HEK293 (cell line): ENCODE measurements around the gene BHLHE41.

Experiments
- EGR2 ChIP-seq: fragments of 450-650 bp; formaldehyde crosslinking; IDR thresholded peaks from 2 replicates; pipeline ENCODE4 v1.5.1; 2016; ENCODE audit warnings: low read depth, missing biosample characterization, missing genetic modification characterization
- GLI4 ChIP-seq: fragments of 450-650 bp; formaldehyde crosslinking; IDR thresholded peaks from 2 replicates; pipeline ENCODE4 v1.5.1; 2016; ENCODE audit warnings: missing biosample characterization, missing genetic modification characterization
- HOXA7 ChIP-seq: sonication (generic); formaldehyde crosslinking; IDR thresholded peaks from 2 replicates; pipeline ENCODE4 v1.8.1; 2022; ENCODE audit warnings: missing genetic modification reagents, borderline replicate concordance
- MYNN ChIP-seq: fragments of 450-650 bp; formaldehyde crosslinking; IDR thresholded peaks from 2 replicates; pipeline ENCODE4 v1.5.1; 2016; ENCODE audit warnings: missing biosample characterization, missing genetic modification characterization, borderline replicate concordance
- OVOL3 ChIP-seq: fragments of 450-650 bp; formaldehyde crosslinking; IDR thresholded peaks from 2 replicates; pipeline ENCODE4 v1.5.1; 2016; ENCODE audit warnings: missing biosample characterization, missing genetic modification characterization
- WT1 ChIP-seq: fragments of 450-650 bp; formaldehyde crosslinking; IDR thresholded peaks from 2 replicates; pipeline ENCODE4 v1.5.1; 2016; ENCODE audit warnings: missing biosample characterization, missing genetic modification characterization
- YY1 ChIP-seq: fragments of 450-650 bp; formaldehyde crosslinking; IDR thresholded peaks from 2 replicates; pipeline ENCODE4 v1.5.1; 2018; ENCODE audit warnings: missing biosample characterization, missing genetic modification characterization
- ZBTB1 ChIP-seq: fragments of 450-650 bp; formaldehyde crosslinking; IDR thresholded peaks from 2 replicates; pipeline ENCODE4 v1.5.1; 2016; ENCODE audit warnings: missing biosample characterization, missing genetic modification characterization
- ZFP69B ChIP-seq: fragments of 450-650 bp; formaldehyde crosslinking; IDR thresholded peaks from 2 replicates; pipeline ENCODE4 v1.5.1; 2016; ENCODE audit warnings: missing biosample characterization, missing genetic modification characterization
- ZNF132 ChIP-seq: fragments of 450-650 bp; formaldehyde crosslinking; IDR thresholded peaks from 2 replicates; pipeline ENCODE4 v1.5.1; 2017; ENCODE audit warnings: missing biosample characterization, missing genetic modification characterization, borderline replicate concordance
- ZNF138 ChIP-seq: fragments of 450-650 bp; formaldehyde crosslinking; IDR thresholded peaks from 2 replicates; pipeline ENCODE4 v1.5.1; 2016; ENCODE audit warnings: missing biosample characterization, missing genetic modification characterization, borderline replicate concordance
- ZNF169 ChIP-seq: fragments of 450-650 bp; formaldehyde crosslinking; IDR thresholded peaks from 2 replicates; pipeline ENCODE4 v1.5.1; 2016; ENCODE audit warnings: missing biosample characterization, missing genetic modification characterization
- ZNF202 ChIP-seq: fragments of 450-650 bp; formaldehyde crosslinking; IDR thresholded peaks from 2 replicates; pipeline ENCODE4 v1.5.1; 2016; ENCODE audit warnings: missing biosample characterization, missing genetic modification characterization, borderline replicate concordance
- ZNF211 ChIP-seq: fragments of 450-650 bp; formaldehyde crosslinking; IDR thresholded peaks from 2 replicates; pipeline ENCODE4 v1.5.1; 2016; ENCODE audit warnings: low read depth, missing biosample characterization, missing genetic modification characterization
- ZNF221 ChIP-seq: fragments of 450-650 bp; formaldehyde crosslinking; IDR thresholded peaks from 2 replicates; pipeline ENCODE4 v1.5.1; 2017; ENCODE audit warnings: missing biosample characterization, missing genetic modification characterization, borderline replicate concordance
- ZNF274 ChIP-seq, 2 experiments: fragments of 200-500 bp in 1 of 2; fragments of 450-650 bp in 1 of 2; sonication (Bioruptor generic) in 1 of 2; formaldehyde crosslinking in 1 of 2; IDR thresholded peaks; 2 replicates each; pipeline versions ENCODE4 v1.5.1 to v1.6.1; 2014 to 2016; ENCODE audit warnings: borderline replicate concordance in 1 of 2, inconsistent platforms in 1 of 2, low read length in 1 of 2, missing biosample characterization in 1 of 2, missing genetic modification characterization in 1 of 2
- ZNF350 ChIP-seq: fragments of 450-650 bp; formaldehyde crosslinking; IDR thresholded peaks from 2 replicates; pipeline ENCODE4 v1.5.0; 2017; ENCODE audit warnings: missing biosample characterization, mild to moderate bottlenecking, missing genetic modification characterization
- ZNF354C ChIP-seq: fragments of 450-650 bp; formaldehyde crosslinking; IDR thresholded peaks from 2 replicates; pipeline ENCODE4 v1.5.1; 2016; ENCODE audit warnings: missing biosample characterization, missing genetic modification characterization, low read depth, borderline replicate concordance
- ZNF37A ChIP-seq: fragments of 450-650 bp; IDR thresholded peaks from 2 replicates; pipeline ENCODE4 v1.5.1; 2018; ENCODE audit warnings: missing biosample characterization, missing genetic modification characterization
- ZNF394 ChIP-seq: fragments of 450-650 bp; formaldehyde crosslinking; IDR thresholded peaks from 2 replicates; pipeline ENCODE4 v1.5.1; 2016; ENCODE audit warnings: missing biosample characterization, missing genetic modification characterization, mild to moderate bottlenecking, moderate library complexity, borderline replicate concordance
- ZNF544 ChIP-seq: fragments of 450-650 bp; formaldehyde crosslinking; IDR thresholded peaks from 2 replicates; pipeline ENCODE4 v1.5.0; 2017; ENCODE audit warnings: missing biosample characterization, missing genetic modification characterization
- ZNF571 ChIP-seq: fragments of 450-650 bp; formaldehyde crosslinking; IDR thresholded peaks from 2 replicates; pipeline ENCODE4 v1.5.0; 2017; ENCODE audit warnings: missing biosample characterization, missing genetic modification characterization
- ZNF585B ChIP-seq: fragments of 450-650 bp; formaldehyde crosslinking; IDR thresholded peaks from 2 replicates; pipeline ENCODE4 v1.5.1; 2016; ENCODE audit warnings: missing biosample characterization, missing genetic modification characterization
- ZNF600 ChIP-seq: fragments of 450-650 bp; formaldehyde crosslinking; IDR thresholded peaks from 2 replicates; pipeline ENCODE4 v1.5.1; 2016; ENCODE audit warnings: missing biosample characterization, missing genetic modification characterization
- ZNF658 ChIP-seq: fragments of 450-650 bp; formaldehyde crosslinking; IDR thresholded peaks from 2 replicates; pipeline ENCODE4; 2016; ENCODE audit warnings: missing biosample characterization, missing genetic modification characterization
- ZNF670 ChIP-seq: fragments of 450-650 bp; formaldehyde crosslinking; IDR thresholded peaks from 2 replicates; pipeline ENCODE4 v1.5.1; 2016; ENCODE audit warnings: missing biosample characterization, missing genetic modification characterization, low read depth
- ZNF776 ChIP-seq: fragments of 450-650 bp; formaldehyde crosslinking; IDR thresholded peaks from 2 replicates; pipeline ENCODE4 v1.5.0; 2017; ENCODE audit warnings: missing biosample characterization, missing genetic modification characterization, borderline replicate concordance
- ZNF830 ChIP-seq: fragments of 450-650 bp; IDR thresholded peaks from 2 replicates; pipeline ENCODE4 v1.5.0; 2018; ENCODE audit warnings: missing biosample characterization, missing genetic modification characterization, low read depth, mild to moderate bottlenecking, moderate library complexity
- ZNF843 ChIP-seq: fragments of 450-650 bp; formaldehyde crosslinking; IDR thresholded peaks from 2 replicates; pipeline ENCODE4 v1.5.1; 2016; ENCODE audit warnings: missing biosample characterization, missing genetic modification characterization
- TF ChIP-seq, protein P1 (sequence below): fragments of 450-650 bp; formaldehyde crosslinking; IDR thresholded peaks from 2 replicates; pipeline ENCODE4 v1.5.1; 2016; ENCODE audit warnings: missing biosample characterization, missing genetic modification characterization
- TF ChIP-seq, protein P2 (sequence below): fragments of 450-650 bp; formaldehyde crosslinking; conservative IDR thresholded peaks from 2 replicates; pipeline ENCODE4 v1.5.1; 2016; ENCODE audit warnings: low read depth, missing biosample characterization, missing genetic modification characterization
- TF ChIP-seq, protein P3 (sequence below): fragments of 450-650 bp; formaldehyde crosslinking; IDR thresholded peaks from 2 replicates; pipeline ENCODE4 v1.5.1; 2017; ENCODE audit warnings: missing biosample characterization, missing genetic modification characterization

Gene BHLHE41

DNA sequence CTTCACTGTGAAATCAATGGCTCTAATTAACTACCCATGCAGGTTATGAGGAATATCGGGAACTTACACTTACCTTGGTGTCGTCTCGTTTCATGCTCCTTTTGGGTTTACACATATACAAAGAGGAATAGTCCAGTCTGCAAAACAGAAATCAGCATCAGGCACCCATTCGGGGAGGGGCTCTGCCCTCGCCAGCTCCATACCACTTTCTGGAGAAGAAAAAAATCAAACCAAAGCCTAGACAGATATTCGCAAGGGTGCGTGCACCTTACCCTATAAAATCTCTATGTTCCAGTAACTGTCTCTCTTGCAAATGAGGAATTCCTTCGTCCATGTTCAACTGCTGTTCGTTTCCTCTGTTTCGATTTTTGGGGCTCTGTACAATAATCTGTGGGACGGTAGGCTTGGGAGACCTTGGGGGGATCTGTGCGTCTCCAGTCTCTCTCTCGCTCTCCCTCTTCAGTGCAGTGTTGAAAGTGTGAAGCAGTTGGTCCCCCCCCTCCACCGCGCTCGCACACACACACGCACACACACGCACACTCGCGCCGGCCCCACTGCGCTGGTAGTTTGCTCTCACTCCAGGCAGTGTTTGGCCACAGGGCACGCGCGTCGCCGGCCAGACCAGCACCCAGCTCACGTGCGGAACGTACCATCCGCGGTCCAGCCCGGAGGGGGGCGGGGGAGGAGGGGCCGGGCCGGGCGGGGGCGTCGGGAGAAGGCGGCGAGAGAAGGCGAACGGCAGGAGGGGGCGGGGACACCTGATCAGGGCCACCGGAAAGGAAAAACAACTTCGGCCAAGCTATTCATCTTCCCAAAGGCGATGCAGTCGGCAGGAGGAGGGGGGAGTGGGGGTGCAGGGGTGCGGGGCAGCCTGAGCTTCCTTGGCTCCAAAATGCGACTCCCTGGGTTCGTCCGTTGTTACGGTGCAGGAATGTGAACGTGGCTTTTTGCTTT is at the start of gene BHLHE41 (continued):
- no peak for TF ChIP-seq ZNF394
- no peak for TF ChIP-seq ZNF221 (tag by site-specific recombination)
- TF ChIP-seq WT1 (tag by site-specific recombination): peak; percentile 51
- TF ChIP-seq ZNF670 (tag by site-specific recombination): no peak
- TF ChIP-seq, protein P1, sequence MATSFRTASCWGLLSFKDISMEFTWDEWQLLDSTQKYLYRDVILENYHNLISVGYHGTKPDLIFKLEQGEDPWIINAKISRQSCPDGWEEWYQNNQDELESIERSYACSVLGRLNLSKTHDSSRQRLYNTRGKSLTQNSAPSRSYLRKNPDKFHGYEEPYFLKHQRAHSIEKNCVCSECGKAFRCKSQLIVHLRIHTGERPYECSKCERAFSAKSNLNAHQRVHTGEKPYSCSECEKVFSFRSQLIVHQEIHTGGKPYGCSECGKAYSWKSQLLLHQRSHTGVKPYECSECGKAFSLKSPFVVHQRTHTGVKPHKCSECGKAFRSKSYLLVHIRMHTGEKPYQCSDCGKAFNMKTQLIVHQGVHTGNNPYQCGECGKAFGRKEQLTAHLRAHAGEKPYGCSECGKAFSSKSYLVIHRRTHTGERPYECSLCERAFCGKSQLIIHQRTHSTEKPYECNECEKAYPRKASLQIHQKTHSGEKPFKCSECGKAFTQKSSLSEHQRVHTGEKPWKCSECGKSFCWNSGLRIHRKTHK (tag by site-specific recombination): no peak
- TF ChIP-seq ZNF138 (tag by site-specific recombination): no peak
- TF ChIP-seq, protein P2, sequence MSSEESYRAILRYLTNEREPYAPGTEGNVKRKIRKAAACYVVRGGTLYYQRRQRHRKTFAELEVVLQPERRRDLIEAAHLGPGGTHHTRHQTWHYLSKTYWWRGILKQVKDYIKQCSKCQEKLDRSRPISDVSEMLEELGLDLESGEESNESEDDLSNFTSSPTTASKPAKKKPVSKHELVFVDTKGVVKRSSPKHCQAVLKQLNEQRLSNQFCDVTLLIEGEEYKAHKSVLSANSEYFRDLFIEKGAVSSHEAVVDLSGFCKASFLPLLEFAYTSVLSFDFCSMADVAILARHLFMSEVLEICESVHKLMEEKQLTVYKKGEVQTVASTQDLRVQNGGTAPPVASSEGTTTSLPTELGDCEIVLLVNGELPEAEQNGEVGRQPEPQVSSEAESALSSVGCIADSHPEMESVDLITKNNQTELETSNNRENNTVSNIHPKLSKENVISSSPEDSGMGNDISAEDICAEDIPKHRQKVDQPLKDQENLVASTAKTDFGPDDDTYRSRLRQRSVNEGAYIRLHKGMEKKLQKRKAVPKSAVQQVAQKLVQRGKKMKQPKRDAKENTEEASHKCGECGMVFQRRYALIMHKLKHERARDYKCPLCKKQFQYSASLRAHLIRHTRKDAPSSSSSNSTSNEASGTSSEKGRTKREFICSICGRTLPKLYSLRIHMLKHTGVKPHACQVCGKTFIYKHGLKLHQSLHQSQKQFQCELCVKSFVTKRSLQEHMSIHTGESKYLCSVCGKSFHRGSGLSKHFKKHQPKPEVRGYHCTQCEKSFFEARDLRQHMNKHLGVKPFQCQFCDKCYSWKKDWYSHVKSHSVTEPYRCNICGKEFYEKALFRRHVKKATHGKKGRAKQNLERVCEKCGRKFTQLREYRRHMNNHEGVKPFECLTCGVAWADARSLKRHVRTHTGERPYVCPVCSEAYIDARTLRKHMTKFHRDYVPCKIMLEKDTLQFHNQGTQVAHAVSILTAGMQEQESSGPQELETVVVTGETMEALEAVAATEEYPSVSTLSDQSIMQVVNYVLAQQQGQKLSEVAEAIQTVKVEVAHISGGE (tag by site-specific recombination): no peak
- TF ChIP-seq ZNF843: 0 out of 2 replicates have a peak, but pooled peaks have one; percentile 24
- TF ChIP-seq ZFP69B (tag by site-specific recombination): peak; percentile 81
- TF ChIP-seq, protein P3, sequence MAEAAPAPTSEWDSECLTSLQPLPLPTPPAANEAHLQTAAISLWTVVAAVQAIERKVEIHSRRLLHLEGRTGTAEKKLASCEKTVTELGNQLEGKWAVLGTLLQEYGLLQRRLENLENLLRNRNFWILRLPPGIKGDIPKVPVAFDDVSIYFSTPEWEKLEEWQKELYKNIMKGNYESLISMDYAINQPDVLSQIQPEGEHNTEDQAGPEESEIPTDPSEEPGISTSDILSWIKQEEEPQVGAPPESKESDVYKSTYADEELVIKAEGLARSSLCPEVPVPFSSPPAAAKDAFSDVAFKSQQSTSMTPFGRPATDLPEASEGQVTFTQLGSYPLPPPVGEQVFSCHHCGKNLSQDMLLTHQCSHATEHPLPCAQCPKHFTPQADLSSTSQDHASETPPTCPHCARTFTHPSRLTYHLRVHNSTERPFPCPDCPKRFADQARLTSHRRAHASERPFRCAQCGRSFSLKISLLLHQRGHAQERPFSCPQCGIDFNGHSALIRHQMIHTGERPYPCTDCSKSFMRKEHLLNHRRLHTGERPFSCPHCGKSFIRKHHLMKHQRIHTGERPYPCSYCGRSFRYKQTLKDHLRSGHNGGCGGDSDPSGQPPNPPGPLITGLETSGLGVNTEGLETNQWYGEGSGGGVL: peak; percentile 92
- no peak for TF ChIP-seq MYNN
- no peak for TF ChIP-seq ZNF202
- no peak for TF ChIP-seq ZNF830 (tag by site-specific recombination)
- no peak for TF ChIP-seq ZNF132 (tag by site-specific recombination)
- no peak for TF ChIP-seq ZNF776 (tag by site-specific recombination)
- 0 out of 2 replicates have a peak, but pooled peaks have one; percentile 43 for TF ChIP-seq GLI4 (tag by site-specific recombination)
- TF ChIP-seq YY1 (tag by site-specific recombination): no peak
- peak; percentile 77; the same call in 1 of the 2 replicates for TF ChIP-seq ZNF600 (tag by site-specific recombination)
- no peak for TF ChIP-seq ZNF211
- TF ChIP-seq OVOL3 (tag by site-specific recombination): no peak
- no peak for TF ChIP-seq HOXA7 (CRISPR knock-in tag)
- TF ChIP-seq ZNF658: no peak
- TF ChIP-seq ZNF544 (tag by site-specific recombination): no peak
- no peak for TF ChIP-seq ZNF274 (IDR thresholded peaks at IDR 0.05; ENCODE audit: low read length)
- no peak for TF ChIP-seq ZNF274 (tag by site-specific recombination; IDR thresholded peaks at IDR 0.05; ENCODE audit: borderline replicate concordance)
- TF ChIP-seq ZNF354C (tag by site-specific recombination): no peak
- TF ChIP-seq ZNF585B: no peak
- peak; percentile 66 for TF ChIP-seq EGR2
- no peak for TF ChIP-seq ZNF169 (tag by site-specific recombination)
- TF ChIP-seq ZBTB1 (tag by site-specific recombination): peak; percentile 88; the same call in 1 of the 2 replicates
- no peak for TF ChIP-seq ZNF37A (tag by site-specific recombination)
- no peak for TF ChIP-seq ZNF350 (tag by site-specific recombination)
- no peak for TF ChIP-seq ZNF571 (tag by site-specific recombination)
